Colonic mucosa (tissue), 4 donors: ENCODE results near the gene CDC42BPG. TPM values are rescaled to one million over a fixed set of nuclear protein-coding genes. Genes with fewer than 3 reads are reported as not detected.
A peak's percentile ranks its signal among the peaks of the same experiment; 100 is the strongest.

ENCODE experiments used
- DNase-seq: peaks from one replicate; pipeline ENCODE4 v3.0.0-alpha.2; 2020
- H3K27ac ChIP-seq: fragments of 200-600 bp; one replicate; pipeline ENCODE4 v1.8.0; 2021
- H3K27me3 ChIP-seq: fragments of 200-600 bp; one replicate; pipeline ENCODE4 v1.8.0; 2021
- H3K36me3 ChIP-seq: fragments of 200-600 bp; one replicate; pipeline ENCODE4 v1.8.0; 2021
- H3K4me1 ChIP-seq: fragments of 200-600 bp; one replicate; pipeline ENCODE4 v1.8.0; 2021; ENCODE audit warnings: mild to moderate bottlenecking
- H3K4me3 ChIP-seq: fragments of 200-600 bp; one replicate; pipeline ENCODE4 v1.8.0; 2021
- H3K9ac ChIP-seq, 2 donors: one replicate each; pipeline ENCODE4 v1.7.0; 2013; ENCODE audit warnings: control low read depth in 2 of 2, low read depth in 2 of 2, low read length in 2 of 2
- H3K9me3 ChIP-seq: fragments of 200-600 bp; one replicate; pipeline ENCODE4 v1.8.0; 2021
- intact Hi-C: fragments of 100-400 bp; cut with DNase I; formaldehyde crosslinking; loops from one replicate; pipeline ENCODE4 v1.14.1; 2022
- total RNA-seq, 2 donors: library from RNA; stranded (reverse); fragmentation: NEBNext Ultra II Directional in 1 of 2; extraction: Animal tissue kit (Norgen Biotek cat#: 25700) in 1 of 2; gene quantifications; one replicate each; pipeline ENCODE4 v1.2.1, GENCODE V29; 2021
- TF ChIP-seq, protein P1 (sequence below): fragments of 200-600 bp; IDR thresholded peaks from one replicate; pipeline ENCODE4 v1.8.0; 2022; ENCODE audit warnings: antibody characterized with exemption, mild to moderate bottlenecking
- donor health status: healthy.
- donor health status: DM: no; HTN: no; CAD: no.
- donor health status: DM: no; HTN: no; CAD: no.

CDC42BPG gene
- total RNA-seq, 2 donors from 2014 or later = 29.3 to 41.6 TPM

DNA sequence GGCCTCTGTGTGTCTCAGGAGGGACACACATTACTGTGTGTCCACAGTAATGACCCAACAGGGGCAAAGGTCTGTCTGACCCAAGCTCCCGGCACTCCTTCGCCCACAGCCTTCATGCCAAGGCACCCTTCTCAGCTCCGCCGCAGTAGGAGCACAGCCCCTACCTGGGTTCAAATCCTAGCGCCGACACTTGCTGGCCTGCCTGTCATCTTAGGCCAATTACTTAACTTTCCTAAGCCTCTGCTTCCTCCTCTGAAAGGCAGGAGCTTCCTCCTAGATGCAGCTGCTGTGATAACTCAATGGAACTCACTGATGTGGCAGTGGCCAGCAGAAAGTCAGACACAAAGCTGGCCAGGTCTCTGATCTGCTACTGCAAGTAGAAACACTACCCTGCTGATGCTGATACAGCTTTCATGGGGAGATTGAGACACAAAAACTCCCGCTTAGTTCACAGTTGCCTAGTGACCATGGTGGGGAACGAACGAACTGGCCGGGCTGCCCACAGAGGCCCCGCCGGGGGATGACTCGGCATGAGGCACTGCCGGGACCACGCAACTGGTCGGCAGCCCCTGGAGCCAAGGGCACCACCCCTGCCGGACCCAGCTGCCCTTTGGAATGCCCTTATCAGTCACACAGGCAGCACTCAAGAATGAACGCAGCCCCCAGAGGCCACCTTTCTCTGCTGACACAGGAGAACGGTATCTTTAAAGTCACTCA is 25.9 kb upstream of the CDC42BPG start:
- Histone ChIP-seq H3K4me1 (peaks cover 39% of the 10 kb centered on the region), H3K36me3 (no peaks in the 10 kb centered on the region), H3K9me3 (no peaks in the 10 kb centered on the region), H3K27me3 (no peaks in the 10 kb centered on the region), H3K27ac (peak overlapping the region; percentile 68), H3K4me3 (no peak overlapping the region), H3K9ac (peak overlapping the region; percentile 59)
- TF ChIP-seq, protein P1, sequence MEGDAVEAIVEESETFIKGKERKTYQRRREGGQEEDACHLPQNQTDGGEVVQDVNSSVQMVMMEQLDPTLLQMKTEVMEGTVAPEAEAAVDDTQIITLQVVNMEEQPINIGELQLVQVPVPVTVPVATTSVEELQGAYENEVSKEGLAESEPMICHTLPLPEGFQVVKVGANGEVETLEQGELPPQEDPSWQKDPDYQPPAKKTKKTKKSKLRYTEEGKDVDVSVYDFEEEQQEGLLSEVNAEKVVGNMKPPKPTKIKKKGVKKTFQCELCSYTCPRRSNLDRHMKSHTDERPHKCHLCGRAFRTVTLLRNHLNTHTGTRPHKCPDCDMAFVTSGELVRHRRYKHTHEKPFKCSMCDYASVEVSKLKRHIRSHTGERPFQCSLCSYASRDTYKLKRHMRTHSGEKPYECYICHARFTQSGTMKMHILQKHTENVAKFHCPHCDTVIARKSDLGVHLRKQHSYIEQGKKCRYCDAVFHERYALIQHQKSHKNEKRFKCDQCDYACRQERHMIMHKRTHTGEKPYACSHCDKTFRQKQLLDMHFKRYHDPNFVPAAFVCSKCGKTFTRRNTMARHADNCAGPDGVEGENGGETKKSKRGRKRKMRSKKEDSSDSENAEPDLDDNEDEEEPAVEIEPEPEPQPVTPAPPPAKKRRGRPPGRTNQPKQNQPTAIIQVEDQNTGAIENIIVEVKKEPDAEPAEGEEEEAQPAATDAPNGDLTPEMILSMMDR = no peak
- no peak for DNase-seq
- intact Hi-C loops = no loop called here

DNA sequence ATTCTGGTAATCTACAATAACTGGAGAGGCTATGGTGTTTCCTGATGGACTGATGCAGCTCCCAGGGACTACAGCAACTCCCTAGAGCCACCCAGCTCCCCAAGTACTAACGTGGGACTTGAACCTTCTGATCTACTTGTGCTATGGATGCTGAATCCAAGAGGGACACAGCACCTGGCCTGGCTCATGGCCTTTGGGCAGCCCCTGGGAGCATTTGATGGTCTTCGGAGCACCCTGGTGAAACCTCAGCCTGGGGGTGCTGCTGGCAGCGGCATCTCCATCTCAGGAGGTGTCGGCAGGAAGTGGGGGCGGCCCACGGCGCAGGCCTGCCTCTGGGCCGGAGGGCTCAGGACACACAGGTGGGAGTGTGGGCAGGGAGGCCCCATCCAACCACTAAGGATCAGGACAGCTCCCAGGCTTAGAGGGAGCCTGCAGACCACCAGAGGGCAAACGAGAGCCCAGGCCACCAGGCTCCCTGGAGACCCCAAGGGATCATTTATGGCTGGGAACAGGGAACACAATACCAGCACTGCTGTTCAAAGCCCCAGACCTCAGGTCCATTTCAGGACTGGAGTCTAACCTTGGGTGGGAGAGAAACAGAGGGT is 25.2 kb upstream of the CDC42BPG start:
- H3K4me1 ChIP-seq = peaks cover 44% of the 10 kb centered on the region

DNA sequence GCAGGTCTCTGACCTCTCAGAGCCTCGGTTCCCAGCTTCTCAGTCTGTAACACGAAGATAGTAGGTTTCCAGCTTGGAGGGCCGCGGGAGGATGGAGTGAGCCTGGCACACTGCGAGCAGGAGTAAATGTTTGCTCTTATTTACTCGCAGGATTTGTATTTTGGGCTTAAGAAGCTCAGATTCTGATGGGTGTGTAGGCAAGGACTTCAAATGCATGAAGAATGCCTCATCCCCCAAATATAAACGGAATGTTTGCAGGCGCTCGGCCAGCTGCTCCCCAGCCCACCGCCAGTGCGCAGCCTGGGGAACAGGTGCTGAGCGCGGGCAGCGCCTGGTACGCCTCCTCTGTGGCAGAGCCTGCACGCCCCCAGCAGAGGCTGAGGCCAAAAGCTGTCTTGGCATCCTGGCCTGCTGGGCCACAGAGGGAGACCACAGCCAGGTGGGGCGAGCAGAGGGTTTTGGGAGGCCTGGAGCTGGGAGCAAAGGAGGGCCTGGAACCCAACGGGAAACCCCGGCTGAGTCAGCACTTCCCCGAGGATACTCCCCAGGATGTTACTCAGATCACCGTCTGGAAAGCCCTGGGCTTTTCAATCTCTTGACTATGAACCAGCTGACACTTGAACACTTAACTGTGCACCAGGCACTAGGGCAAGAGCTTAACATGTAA is 24.6 kb upstream of the CDC42BPG start:
- TF ChIP-seq, protein P1 = no peak
- DNase-seq = no peak
- Histone ChIP-seq H3K27ac (peak overlapping the region; percentile 68), H3K4me1 (peaks cover 49% of the 10 kb centered on the region), H3K9ac (peak overlapping the region; percentile 59), H3K9me3 (no peaks in the 10 kb centered on the region), H3K4me3 (no peak overlapping the region), H3K36me3 (no peaks in the 10 kb centered on the region), H3K27me3 (no peaks in the 10 kb centered on the region)
- intact Hi-C loops = no loop called here

More for the DNA sequence above, 25.2 kb upstream of the CDC42BPG start:
- H3K27ac ChIP-seq = peak overlapping the region; percentile 68
- no peaks in the 10 kb centered on the region for H3K36me3 ChIP-seq
- intact Hi-C loops = no loop called here
- peak overlapping the region; percentile 59 for H3K9ac ChIP-seq
- H3K27me3 ChIP-seq = no peaks in the 10 kb centered on the region
- TF ChIP-seq, protein P1 = no peak
- no peak for DNase-seq
- no peaks in the 10 kb centered on the region for H3K9me3 ChIP-seq
- no peak overlapping the region for H3K4me3 ChIP-seq

DNA sequence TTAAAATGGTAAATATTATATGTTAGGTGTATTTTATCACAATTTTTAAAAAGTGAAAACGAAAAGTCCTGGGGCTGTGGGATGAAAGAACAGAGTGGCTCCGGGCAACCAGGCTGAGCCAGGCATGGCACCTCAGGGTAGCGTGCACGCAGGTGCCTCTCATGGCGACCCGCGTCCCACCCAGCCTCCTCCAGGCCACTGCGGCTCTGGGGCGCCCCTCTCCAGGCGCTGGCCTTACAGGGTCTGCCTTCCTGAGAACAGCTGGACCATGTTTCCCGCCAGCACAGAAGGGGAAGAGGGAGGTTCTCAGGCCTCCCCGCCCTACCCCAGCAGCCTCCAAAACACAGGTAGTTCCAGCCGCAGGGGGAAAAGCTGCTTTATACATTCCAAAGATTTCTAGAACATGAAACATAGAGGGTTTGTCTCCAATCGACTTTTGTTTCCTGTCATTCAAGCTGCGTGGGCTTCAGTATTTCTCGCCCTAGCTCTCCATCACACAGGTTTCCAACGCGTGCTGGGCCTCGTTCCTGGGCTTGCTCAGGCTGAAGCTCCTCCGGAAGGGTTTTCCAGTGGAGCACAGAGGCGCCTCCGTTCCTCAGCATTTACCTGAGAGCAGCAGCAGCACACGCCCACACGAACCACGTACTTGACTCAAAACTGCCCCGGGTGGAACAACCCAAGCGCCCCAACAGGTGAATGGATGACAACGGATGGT is 23.5 kb upstream of the CDC42BPG start:
- DNase-seq = no peak
- H3K9me3 ChIP-seq = no peaks in the 10 kb centered on the region
- H3K36me3 ChIP-seq = no peaks in the 10 kb centered on the region
- intact Hi-C loops = no loop called here
- no peaks in the 10 kb centered on the region for H3K27me3 ChIP-seq
- H3K9ac ChIP-seq = no peak overlapping the region
- H3K4me1 ChIP-seq = peaks cover 54% of the 10 kb centered on the region
- no peak overlapping the region for H3K4me3 ChIP-seq
- TF ChIP-seq, protein P1 = no peak
- no peak overlapping the region for H3K27ac ChIP-seq

DNA sequence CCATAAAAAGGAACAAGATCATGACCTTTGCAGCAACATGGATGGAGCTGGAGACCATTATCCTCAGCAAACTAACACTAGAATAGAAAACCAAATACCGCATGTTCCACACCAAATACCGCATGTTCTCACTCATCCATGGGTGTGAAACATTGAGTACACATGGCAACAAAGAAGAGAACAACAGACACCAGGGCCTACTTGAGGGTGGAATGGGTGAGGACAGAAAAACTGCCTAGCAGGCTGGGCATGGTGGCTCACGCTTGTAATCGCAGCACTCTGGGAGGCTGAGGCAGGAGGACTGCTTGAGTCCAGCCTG is 21.7 kb upstream of the CDC42BPG start:
- DNase-seq = no peak
- no peaks in the 10 kb centered on the region for H3K27me3 ChIP-seq
- H3K9me3 ChIP-seq = no peaks in the 10 kb centered on the region
- intact Hi-C loops = no loop called here
- H3K4me3 ChIP-seq = no peak overlapping the region
- no peak overlapping the region for H3K9ac ChIP-seq
- H3K36me3 ChIP-seq = no peaks in the 10 kb centered on the region
- peaks cover 41% of the 10 kb centered on the region for H3K4me1 ChIP-seq
- TF ChIP-seq, protein P1 = no peak
- peak overlapping the region; percentile 75 for H3K27ac ChIP-seq
